ENCODE data around the gene PNMA6E. TPM values are rescaled to one million over a fixed set of nuclear protein-coding genes. Genes with fewer than 3 reads are reported as not detected.

The PNMA6E gene
- total and polyA plus RNA-seq, 4 donors, result 0.08 TPM; not detected in 3

- DNase-seq, result no peak
These were observed 32.7 kb upstream of the PNMA6E start for GRCh38 chrX:153433781-153434285.

GRCh38 chrX:153433161-153433680 is 32.1 kb upstream of the PNMA6E start:
- H3K27me3 ChIP-seq (ENCODE audit: control insufficient read depth in 3 of 3, insufficient read depth in 3 of 3, low read length in 2 of 3), result peaks cover 0 to 8% (median 0%) of the 10 kb centered on the region in 3 donors

More at GRCh38 chrX:153433781-153434285, 32.7 kb upstream of the PNMA6E start:
- Histone ChIP-seq H3K27me3 (ENCODE audit: control insufficient read depth in 3 of 3, insufficient read depth in 3 of 3, low read length in 2 of 3) (peaks cover 0 to 8% (median 0%) of the 10 kb centered on the region in 3 donors), H3K4me1 (ENCODE audit: control insufficient read depth in 5 of 5, insufficient read depth in 5 of 5, low read length in 5 of 5) (no peaks in the 10 kb centered on the region), H3K4me3 (no peak overlapping the region), H3K36me3 (ENCODE audit: control insufficient read depth in 4 of 4, insufficient read depth in 4 of 4, low read length in 4 of 4) (no peaks in the 10 kb centered on the region), H3K9ac (ENCODE audit: insufficient read depth in 1 of 2, low read length in 2 of 2) (no peak overlapping the region), H3K9me3 (ENCODE audit: control insufficient read depth in 4 of 4, insufficient read depth in 3 of 4, low read length in 3 of 4) (peaks cover 0 to 18% (median 2%) of the 10 kb centered on the region in 4 donors), H3K27ac (ENCODE audit: low read depth in 1 of 2, low read length in 1 of 2) (no peak overlapping the region)
- no peak for TF ChIP-seq CTCF (IDR thresholded peaks at IDR 0.05; ENCODE audit: control extremely low read depth, extremely low read depth)
- WGBS, 2 donors, result 87 to 94% methylated on average over 15 to 17 of the region's 17 CpGs
- ATAC-seq (ENCODE audit: insufficient read depth, low FRiP score), result no peak

GRCh38 chrX:153430796-153431195 is 29.6 kb upstream of the PNMA6E start:
- Histone ChIP-seq H3K27me3 (ENCODE audit: control insufficient read depth in 3 of 3, insufficient read depth in 3 of 3, low read length in 2 of 3) (peaks cover 0 to 10% (median 0%) of the 10 kb centered on the region in 3 donors), H3K27ac (ENCODE audit: low read depth in 1 of 2, low read length in 1 of 2) (no peak overlapping the region), H3K4me1 (ENCODE audit: control insufficient read depth in 5 of 5, insufficient read depth in 5 of 5, low read length in 5 of 5) (no peaks in the 10 kb centered on the region), H3K9ac (ENCODE audit: insufficient read depth in 1 of 2, low read length in 2 of 2) (no peak overlapping the region), H3K36me3 (ENCODE audit: control insufficient read depth in 4 of 4, insufficient read depth in 4 of 4, low read length in 4 of 4) (no peaks in the 10 kb centered on the region), H3K9me3 (ENCODE audit: control insufficient read depth in 4 of 4, insufficient read depth in 3 of 4, low read length in 3 of 4) (peaks cover 0 to 22% (median 2%) of the 10 kb centered on the region in 4 donors), H3K4me3 (no peak overlapping the region)
- TF ChIP-seq CTCF (IDR thresholded peaks at IDR 0.05; ENCODE audit: control extremely low read depth, extremely low read depth), result no peak
- 84 to 93% methylated on average over 6 of the region's 6 CpGs for WGBS, 2 donors
- ATAC-seq (ENCODE audit: insufficient read depth, low FRiP score) (no peak), DNase-seq (no peak)

More at GRCh38 chrX:153433161-153433680, 32.1 kb upstream of the PNMA6E start:
- H3K4me1 ChIP-seq (ENCODE audit: control insufficient read depth in 5 of 5, insufficient read depth in 5 of 5, low read length in 5 of 5), result no peaks in the 10 kb centered on the region
- no peak for DNase-seq
- H3K36me3 ChIP-seq (ENCODE audit: control insufficient read depth in 4 of 4, insufficient read depth in 4 of 4, low read length in 4 of 4), result no peaks in the 10 kb centered on the region
- H3K9me3 ChIP-seq (ENCODE audit: control insufficient read depth in 4 of 4, insufficient read depth in 3 of 4, low read length in 3 of 4), result peaks cover 0 to 16% (median 2%) of the 10 kb centered on the region in 4 donors
- ATAC-seq (ENCODE audit: insufficient read depth, low FRiP score), result no peak
- H3K4me3 ChIP-seq, result no peak overlapping the region
- no peak for TF ChIP-seq CTCF (IDR thresholded peaks at IDR 0.05; ENCODE audit: control extremely low read depth, extremely low read depth)
- no peak overlapping the region for H3K27ac ChIP-seq (ENCODE audit: low read depth in 1 of 2, low read length in 1 of 2)
- H3K9ac ChIP-seq (ENCODE audit: insufficient read depth in 1 of 2, low read length in 2 of 2), result no peak overlapping the region
- WGBS, 2 donors, result 76 to 84% methylated on average over 8 to 12 of the region's 12 CpGs
